Stimulated activated CD4-positive, alpha-beta T cell treated with anti-CD3 and anti-CD28 coated beads, Interleukin-15, amount 100 ng/mL, for 24 hours (primary cell): ENCODE results near the gene PTP4A2.
"Not testable (repeated sequence)": the region's sequence is repeated elsewhere in the genome, so short reads cannot be mapped to it uniquely, and the experiment has no call there.

Experiments
- DNase-seq: peaks from one replicate; pipeline ENCODE4 v3.0.0-alpha.2; 2020

The PTP4A2 gene

DNA sequence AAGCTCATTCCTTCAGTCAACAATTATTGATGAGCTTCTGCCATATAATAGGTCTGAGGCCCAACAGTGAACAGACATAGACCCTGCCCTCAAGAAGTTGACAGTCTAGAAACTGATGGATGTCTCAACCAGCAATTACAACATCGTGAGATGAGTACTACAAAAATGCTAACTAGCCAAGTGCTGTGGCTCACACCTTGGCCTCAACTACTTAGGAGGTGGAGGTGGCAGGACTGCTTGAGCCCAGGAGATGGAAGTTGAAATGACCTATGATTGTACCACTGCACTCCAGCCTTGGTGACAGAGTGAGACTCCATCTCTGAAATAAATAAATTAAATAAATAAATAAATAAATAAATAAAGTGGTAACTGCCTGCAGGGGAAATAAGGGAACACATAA is 11.7 kb upstream of the PTP4A2 start:
- DNase-seq: no peak

DNA sequence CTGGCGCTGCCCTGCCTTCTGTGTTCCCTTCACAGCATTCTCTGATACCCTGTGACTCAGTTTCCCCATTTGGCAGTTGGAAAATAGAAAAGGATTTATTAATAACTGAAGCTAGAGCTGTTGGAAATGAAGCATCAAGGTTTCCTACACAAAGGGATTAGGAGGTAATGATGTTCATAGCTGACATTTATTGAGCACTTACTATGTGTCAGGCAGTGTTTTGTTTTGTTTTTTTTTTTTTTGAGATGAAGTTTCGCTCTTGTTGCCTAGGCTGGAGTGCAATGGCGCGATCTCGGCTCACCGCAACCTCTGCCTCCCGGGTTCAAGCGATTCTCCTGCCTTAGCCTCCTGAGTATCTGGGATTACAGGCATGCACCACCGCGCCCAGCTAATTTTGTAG is 7.5 kb upstream of the PTP4A2 start:
- not testable (repeated sequence) for DNase-seq

DNA sequence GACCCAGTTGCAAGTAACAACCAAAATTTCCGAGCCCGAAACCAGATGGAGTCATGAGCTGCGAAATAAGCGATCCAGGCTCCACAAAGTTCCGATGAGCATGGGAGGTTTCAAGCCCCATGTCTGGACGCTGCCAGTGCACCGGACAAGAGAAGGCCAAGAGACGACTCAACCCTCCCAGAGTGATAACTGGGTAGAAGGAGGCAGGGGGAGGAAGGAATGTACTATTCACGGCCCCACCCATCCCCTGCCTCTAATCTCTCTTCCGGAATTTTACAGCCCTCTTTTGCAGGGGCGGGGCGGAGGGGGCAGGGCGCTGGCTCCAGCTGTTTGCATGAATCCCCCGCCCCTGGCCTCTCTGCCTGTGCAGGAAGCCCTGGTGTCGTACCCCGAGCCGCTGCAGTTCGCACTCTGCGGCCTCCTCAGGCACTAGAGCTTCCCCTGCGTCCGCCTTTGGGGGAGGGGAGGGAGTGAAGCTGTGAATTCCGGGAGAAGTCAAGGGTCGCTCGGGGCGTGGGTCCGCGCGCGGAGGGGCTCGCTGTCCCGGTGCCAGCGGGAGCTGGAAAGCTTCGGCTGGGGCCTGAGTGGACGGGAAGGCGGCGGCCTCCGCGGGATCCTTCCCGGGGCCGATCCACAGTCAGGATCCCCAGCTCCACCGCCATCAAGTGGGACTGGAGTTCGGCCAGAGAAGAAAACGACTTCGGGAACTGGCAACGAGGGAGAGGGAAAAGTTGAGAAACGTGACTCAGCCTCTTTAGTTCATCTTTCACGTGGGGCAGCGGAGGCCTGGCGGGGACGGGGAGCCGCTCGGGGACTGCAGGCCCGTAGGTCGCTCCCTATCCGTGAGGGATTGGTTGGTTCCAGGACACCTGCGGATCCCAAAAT is 6.3 kb upstream of the PTP4A2 start:
- DNase-seq: peak; percentile 86

DNA sequence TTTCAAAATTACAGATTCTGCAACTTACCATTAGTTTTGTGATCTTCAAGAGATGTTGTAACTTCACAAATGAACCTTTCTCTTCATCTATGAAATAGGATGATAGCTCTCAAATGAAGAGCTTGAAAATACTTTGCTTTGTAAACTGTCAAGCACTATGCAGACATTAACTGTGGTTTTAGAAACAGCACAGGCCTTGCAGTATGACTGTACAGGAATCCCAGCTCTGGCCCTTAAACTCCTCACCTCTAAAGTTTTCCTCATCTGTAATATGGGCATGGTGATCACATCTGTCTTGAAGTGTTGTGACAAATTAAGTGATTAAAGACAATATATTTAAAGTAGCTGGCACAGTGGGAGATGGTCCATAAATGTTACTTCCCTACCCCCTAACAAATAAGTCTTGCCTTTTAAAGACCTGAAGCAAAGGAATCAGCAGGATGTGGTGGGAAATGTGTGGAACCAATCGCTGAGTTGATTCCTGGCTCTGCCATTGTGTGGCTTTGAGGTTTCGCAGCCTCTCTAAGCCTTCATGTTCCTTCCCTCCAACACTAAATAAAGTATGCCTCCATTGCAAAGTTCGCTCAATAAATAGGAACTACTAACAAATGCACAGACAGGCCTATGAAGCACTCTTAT is 5.5 kb upstream of the PTP4A2 start:
- no peak for DNase-seq

DNA sequence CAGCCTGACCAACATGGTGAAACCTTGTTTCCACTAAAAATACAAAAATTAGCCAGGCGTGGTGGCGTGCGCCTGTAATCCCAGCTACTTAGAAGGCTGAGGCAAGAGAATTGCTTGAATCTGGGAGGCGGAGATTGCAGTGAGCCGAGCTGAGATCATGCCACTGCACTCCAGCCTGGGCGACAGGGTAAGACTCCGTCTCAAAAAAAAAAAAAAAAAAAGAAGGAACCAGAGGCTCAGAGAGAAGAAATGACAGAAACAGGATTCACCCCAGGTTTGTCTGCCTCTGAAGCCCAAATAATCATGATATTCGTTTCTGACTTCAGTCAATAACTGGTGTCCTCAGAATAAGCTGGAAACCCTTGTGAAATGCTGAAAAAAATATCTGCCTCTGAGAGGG is 3.9 kb upstream of the PTP4A2 start:
- not testable (repeated sequence) for DNase-seq

DNA sequence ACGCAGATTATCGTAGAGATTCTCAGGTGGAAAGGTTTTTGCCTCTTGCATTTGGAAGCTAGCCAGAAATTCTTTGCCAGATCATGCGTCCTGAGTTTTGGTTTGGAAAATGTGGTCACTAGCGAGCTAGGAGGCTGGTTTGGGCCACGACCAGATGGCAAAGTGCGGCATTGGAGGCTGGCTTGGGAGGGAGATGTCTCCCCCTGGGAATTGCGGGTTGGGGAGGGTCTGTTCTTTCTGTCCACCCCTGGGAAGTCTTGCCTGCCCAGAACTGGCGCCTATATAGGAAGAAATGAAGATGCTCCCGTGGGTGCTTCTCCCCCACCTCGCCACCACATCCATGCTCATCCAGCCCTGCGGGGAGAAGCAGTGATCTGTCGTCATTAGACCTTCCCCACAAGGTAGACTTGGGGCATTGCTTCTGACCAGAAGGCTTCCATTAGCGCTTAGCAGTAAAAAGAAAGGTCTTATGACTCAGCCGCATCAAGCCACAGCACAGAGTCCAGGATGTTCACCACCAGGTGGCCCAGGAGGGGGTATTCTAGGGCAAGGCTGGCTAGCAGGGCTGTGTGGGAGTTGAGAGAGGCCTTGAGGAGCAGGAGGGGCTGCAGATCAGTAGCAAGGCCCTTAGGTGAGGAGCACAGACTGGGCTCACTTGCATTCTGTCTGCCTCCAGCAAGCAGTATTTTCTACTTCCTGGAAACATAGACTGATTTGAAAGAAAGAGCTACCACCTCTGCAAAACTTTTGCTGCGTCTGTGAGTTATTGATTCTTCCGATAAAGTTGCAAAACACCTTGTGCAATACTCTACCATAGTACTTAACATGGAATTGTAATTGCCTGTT is 1.5 kb upstream of the PTP4A2 start:
- DNase-seq: peak; percentile 84

DNA sequence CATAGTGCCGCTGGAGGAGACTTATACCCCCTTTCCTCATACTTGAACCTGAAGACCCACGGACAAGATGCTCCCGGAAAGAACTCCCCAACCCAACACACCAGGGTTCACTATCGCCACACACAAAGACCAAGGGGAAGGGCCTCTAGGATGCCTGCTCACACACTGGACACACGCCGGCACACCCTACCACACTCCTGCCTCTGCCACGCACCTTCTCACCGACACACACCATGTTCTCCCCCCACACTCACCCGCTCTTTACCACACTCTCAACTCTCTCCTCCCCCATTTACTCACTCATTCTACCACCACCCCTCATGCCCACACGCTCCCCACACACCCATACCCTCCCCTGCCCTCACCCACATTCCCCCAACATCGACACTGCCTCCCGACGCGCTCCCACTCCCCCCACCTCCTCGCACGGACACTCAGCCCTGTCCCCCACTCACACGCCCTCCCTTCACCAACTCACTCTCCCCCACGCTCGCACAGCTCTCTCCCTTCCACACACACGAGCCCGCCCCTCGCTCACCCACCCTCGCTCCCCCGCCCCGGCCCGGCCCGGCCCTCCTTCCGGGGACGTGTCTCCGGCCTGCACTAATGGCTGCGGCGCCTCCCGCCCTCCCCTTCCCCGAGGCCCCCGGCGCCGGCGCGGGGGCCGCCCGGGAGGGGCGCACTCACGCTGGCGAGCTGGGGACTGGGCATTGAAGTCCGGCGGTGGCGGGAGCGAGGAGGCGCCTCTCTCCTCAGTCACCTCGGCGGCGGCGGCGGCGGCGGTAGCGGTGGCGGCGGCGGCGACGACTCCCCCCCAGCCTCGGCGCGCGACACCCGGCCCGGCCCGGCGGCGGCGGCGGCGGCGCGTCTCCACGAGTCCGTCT is 626 bp downstream of the PTP4A2 start:
- peak; percentile 84 for DNase-seq

DNA sequence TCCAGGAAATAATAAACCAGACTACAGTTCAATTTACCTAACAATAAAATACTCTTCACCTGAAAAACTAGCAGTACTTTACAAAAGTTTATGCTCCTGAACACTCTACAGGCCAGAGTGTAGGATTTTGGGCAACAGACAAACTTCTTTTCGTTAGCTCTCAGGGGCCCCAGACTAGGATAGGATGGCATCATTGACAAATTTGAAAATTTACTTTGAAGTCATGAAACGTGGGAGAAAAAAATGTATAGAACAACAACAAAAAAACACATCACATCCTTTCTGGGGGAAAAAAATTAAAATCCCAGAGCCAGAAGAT is 1.2 kb downstream of the PTP4A2 start:
- no peak for DNase-seq

GRCh38 chr1:31936278-31936980 is 1.7 kb downstream of the PTP4A2 start:
- no peak for DNase-seq

DNA sequence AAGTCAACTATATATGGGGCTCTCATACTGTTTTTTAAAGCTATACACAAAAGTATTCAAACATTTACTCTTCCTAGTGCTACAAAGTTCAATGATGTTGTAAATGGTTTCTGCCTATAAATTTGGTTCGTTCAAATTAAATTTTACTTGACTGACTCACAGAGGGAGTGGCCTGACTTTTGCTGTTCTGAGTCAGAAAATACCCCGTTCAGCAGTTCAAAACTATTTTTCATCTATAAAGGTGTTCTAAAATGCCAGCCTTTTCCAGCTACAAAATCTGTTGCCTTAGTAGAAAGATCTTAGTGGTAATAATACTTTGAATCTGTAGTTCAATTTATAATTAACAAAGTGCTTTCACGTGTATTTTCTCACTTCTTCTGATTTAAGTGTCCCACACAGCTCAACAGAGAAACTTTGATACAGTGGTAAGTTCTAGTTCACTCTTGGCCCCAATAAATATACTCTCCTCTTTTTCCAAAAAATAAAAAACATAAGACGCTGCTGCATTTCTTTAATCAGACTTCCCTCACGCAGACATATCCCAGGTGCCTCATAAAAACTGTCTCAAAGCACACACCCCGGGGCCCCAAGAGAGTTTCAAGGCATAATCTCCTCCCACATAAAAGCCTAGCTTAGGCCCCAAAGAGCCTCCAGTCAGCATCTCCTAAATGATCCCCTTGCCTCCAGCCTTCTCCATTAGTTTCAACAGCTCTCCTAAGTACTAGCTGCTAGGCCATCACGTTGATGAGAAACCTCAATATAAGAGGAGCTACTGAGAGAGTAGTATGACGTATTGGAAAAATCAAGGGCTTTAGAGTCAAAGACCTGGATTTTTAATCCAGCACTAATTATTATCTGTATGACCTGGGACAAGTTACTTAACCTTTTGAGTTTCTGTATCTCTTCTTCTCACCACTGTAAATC is 3.2 kb downstream of the PTP4A2 start:
- peak; percentile 52 for DNase-seq

DNA sequence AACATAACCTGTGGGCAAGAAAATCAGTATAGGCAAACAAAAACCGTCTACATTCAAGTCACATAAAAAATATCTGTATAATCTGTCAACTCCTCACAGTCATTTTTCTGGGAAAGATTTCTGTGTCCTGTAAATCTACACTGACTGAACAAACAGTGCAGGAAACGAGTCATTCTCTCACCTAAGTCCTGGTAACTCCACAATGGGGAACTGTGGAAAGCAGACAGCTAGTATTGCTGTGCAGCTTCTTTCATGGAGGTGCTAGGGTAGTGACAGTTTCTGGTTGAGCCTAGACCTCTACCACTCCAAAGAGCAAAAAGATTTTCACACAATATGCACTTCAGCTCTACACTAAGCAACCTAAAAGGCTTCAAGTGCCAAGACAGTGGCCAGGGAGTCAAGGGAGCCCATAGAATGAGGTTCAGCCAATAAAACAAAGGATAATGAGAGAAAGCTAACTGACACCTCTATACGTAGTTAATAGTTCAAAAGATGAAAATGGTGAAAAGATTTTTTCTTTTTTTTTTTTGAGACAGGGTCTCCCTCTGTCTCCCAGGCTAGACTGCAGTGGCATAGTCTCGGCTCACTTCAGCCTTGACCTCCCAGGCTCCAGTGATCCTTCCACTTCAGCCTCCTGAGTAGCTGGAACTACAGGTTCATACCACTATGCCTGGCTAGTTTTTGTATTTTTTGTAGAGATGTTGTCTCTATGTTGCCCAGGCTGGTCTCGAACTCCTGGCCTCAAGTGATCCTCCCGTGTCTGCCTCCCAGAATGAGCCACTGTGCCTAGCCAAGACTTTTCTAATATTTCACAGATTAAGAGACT is 5.5 kb downstream of the PTP4A2 start:
- DNase-seq: no peak

- no peak for DNase-seq
Observed at GRCh38 chr1:31931593-31932225, 6.5 kb downstream of the PTP4A2 start.

DNA sequence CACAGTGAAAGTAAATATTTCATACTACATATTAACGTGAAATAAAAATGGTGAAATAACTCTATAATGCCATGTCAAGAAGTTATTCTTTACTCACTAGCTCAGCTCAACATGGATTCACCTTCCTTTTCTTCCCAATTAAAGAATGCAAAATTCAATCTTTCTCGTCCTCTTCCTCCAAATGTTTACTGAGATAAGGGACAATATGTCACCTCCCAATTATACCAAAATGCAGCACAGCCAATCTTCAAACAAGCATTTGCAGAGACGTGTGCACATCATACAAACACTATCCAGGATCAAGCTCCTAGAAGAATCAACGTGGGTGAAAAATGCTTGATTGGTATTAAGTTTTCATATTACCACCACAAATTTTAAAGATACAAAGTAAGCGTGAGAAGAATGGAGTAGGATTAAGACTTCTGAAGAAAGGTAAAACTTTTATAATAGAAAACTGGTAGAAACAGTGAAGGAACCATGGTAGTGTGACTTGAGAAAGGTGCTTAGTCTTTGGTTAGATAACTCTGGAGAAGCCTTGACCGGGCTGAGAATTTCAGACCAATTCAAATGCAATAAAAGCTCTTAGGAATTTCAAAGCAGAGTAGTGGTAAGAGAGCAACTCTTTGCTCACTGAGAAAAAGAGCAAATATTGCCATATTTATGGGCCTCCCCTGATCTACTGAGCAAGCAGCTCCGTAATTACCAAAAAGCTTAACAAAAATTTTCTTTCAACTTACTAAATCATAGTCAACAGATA is 7.2 kb downstream of the PTP4A2 start:
- DNase-seq: no peak

DNA sequence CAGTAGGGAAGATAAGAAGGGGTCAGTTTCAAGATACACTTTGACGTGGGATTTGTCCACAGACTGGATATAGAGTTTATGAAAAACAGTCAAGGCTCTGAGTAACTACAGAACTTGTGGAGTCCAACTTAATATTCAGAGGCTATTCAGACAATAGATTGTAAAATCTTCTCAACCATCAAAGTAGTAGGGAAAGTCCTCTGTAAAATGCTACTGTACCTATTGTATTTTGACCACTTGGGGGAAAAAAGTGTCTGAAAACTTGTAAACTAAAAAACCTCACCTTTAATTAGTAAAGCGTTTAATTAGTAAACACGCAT is 10.5 kb downstream of the PTP4A2 start:
- DNase-seq: no peak

DNA sequence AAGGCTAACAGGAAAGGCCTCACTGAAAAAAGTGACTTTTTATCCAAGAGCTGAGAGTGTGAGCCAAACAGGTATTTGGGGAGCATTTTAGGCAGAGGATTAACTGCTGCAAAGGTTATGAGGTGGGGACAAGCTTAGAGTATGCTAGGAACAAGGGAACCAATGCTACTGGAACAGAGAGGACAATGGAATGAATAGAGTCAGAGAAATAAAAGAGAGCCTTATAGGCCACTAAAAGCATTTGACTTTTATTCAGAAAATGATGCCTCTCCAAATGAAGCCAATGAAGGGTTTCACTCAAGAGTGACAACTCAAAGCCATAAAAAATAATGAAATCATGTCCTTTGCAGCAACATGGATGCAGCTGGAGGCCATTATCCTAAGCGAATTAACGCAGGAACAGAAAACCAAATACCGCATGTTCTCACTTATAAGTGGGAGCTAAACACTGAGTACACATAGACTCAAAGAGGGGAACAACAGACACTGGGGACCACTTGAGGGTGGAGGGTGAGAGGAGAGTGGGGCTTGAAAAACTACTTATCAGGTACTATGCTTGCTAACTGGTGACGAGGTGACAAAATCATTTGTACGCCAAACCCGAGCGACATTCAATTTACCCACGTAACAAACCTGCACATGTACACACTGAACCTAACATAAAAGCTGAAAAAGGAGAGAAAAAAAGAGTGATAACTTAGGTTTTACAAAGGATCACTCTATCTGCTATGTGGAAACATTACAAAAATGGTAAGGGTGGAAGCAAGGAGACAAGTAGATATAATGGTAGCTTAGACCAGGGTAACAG is 11.1 kb downstream of the PTP4A2 start:
- no peak for DNase-seq

DNA sequence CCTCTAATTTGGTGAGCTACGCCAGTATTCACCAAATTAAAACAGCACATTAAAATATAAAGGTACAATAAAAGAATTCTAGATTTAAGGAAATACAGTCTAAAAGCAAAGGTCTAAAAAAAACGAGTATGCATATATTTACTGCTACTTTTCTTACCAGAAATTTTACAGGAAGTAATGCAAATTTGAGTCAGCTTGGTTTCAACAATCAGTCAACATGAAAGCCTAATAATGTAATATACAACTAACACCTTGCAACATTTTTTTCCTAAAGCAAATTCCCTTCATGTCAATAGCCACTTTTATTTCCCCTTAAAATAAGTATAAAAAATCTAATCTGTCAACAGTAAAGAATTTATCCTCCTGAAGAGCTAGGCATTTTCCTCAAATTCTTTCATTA is 11.9 kb downstream of the PTP4A2 start:
- no peak for DNase-seq

DNA sequence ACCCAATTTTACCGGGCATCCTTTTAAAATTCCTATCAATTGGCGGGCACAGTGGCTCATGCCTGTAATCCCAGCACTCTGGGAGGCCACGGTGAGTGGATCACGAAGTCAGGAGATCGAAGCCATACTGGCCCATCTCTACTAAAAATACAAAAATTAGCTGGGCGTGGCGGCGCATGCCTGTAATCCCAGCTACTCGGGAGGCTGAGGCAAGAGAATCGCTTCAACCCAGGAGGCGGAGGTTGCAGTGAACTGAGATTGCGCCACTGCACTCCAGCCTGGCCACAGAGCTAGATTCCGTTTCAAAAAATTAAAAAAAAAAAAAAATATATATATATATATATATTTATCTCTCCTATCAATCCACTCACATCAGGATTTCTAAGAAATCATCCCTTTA is 12.3 kb downstream of the PTP4A2 start:
- DNase-seq: not testable (repeated sequence)

DNA sequence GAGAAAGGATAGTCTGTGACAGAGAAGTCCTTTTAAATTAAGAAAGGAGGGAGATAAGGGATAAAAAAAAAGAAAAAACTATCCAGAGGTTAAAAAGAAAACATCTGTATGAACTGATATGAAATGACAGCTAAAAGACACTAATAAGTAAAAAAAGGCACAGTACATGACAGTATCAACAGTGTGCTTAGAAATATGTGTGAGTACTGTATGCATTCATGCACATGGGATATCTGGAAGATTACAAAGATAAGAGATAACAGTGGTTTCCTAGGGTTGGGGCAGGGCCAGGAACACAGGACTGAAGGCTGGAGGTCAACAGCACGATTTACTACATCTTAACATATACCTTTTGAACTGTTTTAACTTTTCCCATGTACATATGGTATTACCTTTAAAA is 13.3 kb downstream of the PTP4A2 start:
- no peak for DNase-seq
